Mesendoderm (in vitro differentiated cells): ENCODE measurements around the gene OASL.
"Not testable (repeated sequence)": the region's sequence is repeated elsewhere in the genome, so short reads cannot be mapped to it uniquely, and the experiment has no call there.

Experiments
- DNase-seq: peaks from one replicate; pipeline ENCODE4 v3.0.0; 2013
- H2AK5ac ChIP-seq: 2 replicates; pipeline ENCODE4 v1.6.1; 2013; ENCODE audit warnings: low read length, inconsistent platforms
- H2BK120ac ChIP-seq: 2 replicates; pipeline ENCODE4 v1.6.1; 2013; ENCODE audit warnings: low read depth, mild to moderate bottlenecking, low read length, moderate library complexity, mixed read lengths
- H2BK15ac ChIP-seq: replicated peaks from 2 replicates; pipeline ENCODE4 v1.6.1; 2013; ENCODE audit warnings: low read depth, mild to moderate bottlenecking, moderate library complexity
- H2BK5ac ChIP-seq: 2 replicates; pipeline ENCODE4 v1.6.1; 2013; ENCODE audit warnings: low read length, inconsistent platforms
- H3K18ac ChIP-seq: 2 replicates; pipeline ENCODE4 v1.6.1; 2013; ENCODE audit warnings: mild to moderate bottlenecking, low read length, mixed read lengths
- H3K23ac ChIP-seq: one replicate; pipeline ENCODE4 v1.6.1; 2013; ENCODE audit warnings: low read length
- H3K27ac ChIP-seq: 2 replicates; pipeline ENCODE4 v1.5.1; 2013; ENCODE audit warnings: low read depth, mild to moderate bottlenecking, inconsistent platforms, low read length, moderate library complexity
- H3K27me3 ChIP-seq: 2 replicates; pipeline ENCODE4 v1.6.1; 2013; ENCODE audit warnings: low read length, control low read depth, mild to moderate bottlenecking, inconsistent platforms; ENCODE audit not compliant: insufficient read depth, poor library complexity
- H3K36me3 ChIP-seq: 2 replicates; pipeline ENCODE4 v1.6.1; 2013; ENCODE audit warnings: low read length, inconsistent platforms; ENCODE audit not compliant: control insufficient read depth, insufficient read depth
- H3K4ac ChIP-seq: one replicate; pipeline ENCODE4 v1.6.1; 2013; ENCODE audit warnings: low read depth, mild to moderate bottlenecking, low read length, moderate library complexity
- H3K4me1 ChIP-seq: 2 replicates; pipeline ENCODE4 v1.6.1; 2013; ENCODE audit warnings: low read depth, low read length, inconsistent platforms; ENCODE audit not compliant: control insufficient read depth
- H3K4me2 ChIP-seq: 2 replicates; pipeline ENCODE4 v1.6.1; 2013; ENCODE audit warnings: low read length
- H3K4me3 ChIP-seq: 2 replicates; pipeline ENCODE4 v1.5.1; 2013; ENCODE audit warnings: mild to moderate bottlenecking, low read length
- H3K56ac ChIP-seq: one replicate; pipeline ENCODE4 v1.6.1; 2013; ENCODE audit warnings: low read length
- H3K79me1 ChIP-seq: 2 replicates; pipeline ENCODE4 v1.6.1; 2013; ENCODE audit warnings: low read length, inconsistent platforms
- H3K79me2 ChIP-seq: 2 replicates; pipeline ENCODE4 v1.6.1; 2013; ENCODE audit warnings: mild to moderate bottlenecking, low read length; ENCODE audit not compliant: control insufficient read depth, insufficient read depth
- H3K9ac ChIP-seq: 2 replicates; pipeline ENCODE4 v1.6.1; 2013; ENCODE audit warnings: low read length, inconsistent platforms
- H4K5ac ChIP-seq: one replicate; pipeline ENCODE4 v1.6.1; 2013; ENCODE audit warnings: low read length
- H4K8ac ChIP-seq: one replicate; pipeline ENCODE4 v1.6.1; 2013; ENCODE audit warnings: low read depth, mild to moderate bottlenecking, control low read depth, low read length, moderate library complexity
- whole genome bisulfite sequencing: extraction: QIAGEN DNeasy Blood & Tissue Kit; methylation state at CpG from one replicate; pipeline ENCODE4 v1.1.7; 2013; ENCODE audit warnings: low lambda C conversion rate, missing lambda C conversion rate; ENCODE audit not compliant: insufficient coverage; ENCODE audit errors: extremely low coverage; 5-methylcytosine and 5-hydroxymethylcytosine counted together

OASL gene

GRCh38 chr12:121072147-121072546 lies 33.1 kb upstream of the OASL start:
- no peaks in the 10 kb centered on the region for H3K27me3 ChIP-seq
- no peak overlapping the region for H2BK120ac ChIP-seq
- H3K36me3 ChIP-seq = no peaks in the 10 kb centered on the region
- DNase-seq = no peak
- no peak overlapping the region for H2AK5ac ChIP-seq
- H3K9ac ChIP-seq = no peak overlapping the region
- H3K79me1 ChIP-seq = no peaks in the 10 kb centered on the region
- no CpG with 5 or more reads among the region's 3 CpGs for WGBS
- H3K79me2 ChIP-seq = no peaks in the 10 kb centered on the region
- H3K4me1 ChIP-seq = no peaks in the 10 kb centered on the region
- no peak overlapping the region for H3K23ac ChIP-seq
- no peak overlapping the region for H3K18ac ChIP-seq
- no peak overlapping the region for H3K56ac ChIP-seq
- H2BK5ac ChIP-seq = no peak overlapping the region
- H3K4ac ChIP-seq = no peak overlapping the region
- no peak overlapping the region for H3K4me2 ChIP-seq
- H4K8ac ChIP-seq = no peak overlapping the region
- H4K5ac ChIP-seq = no peak overlapping the region
- no peak overlapping the region for H2BK15ac ChIP-seq
- H3K27ac ChIP-seq = no peak overlapping the region
- H3K4me3 ChIP-seq = no peak overlapping the region

DNA sequence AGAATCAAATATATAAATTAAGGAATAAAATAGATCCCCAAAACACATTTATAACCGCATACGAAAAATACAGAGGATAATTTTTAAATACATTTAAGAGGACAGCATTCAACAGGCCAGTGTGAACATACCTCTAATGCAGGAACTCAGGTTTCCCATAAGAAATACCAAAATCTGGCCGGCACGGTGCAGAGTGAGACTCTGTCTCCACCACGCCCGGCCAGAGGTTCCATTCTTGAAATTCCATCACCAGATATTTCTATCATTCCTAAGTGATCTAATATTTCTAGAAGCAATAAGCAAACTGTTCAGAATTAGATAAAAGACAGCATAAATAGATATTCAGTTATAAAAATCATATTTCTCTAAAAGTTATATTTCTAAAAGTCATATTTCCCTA lies 30.2 kb upstream of the OASL start:
- Histone ChIP-seq H3K79me1 (no peaks in the 10 kb centered on the region), H2BK5ac (no peak overlapping the region), H3K23ac (no peak overlapping the region), H3K4me3 (no peak overlapping the region), H3K9ac (no peak overlapping the region), H3K4ac (no peak overlapping the region), H3K4me1 (no peaks in the 10 kb centered on the region), H3K27me3 (no peaks in the 10 kb centered on the region), H3K36me3 (no peaks in the 10 kb centered on the region), H3K79me2 (no peaks in the 10 kb centered on the region), H3K27ac (no peak overlapping the region), H2BK15ac (no peak overlapping the region), H3K56ac (no peak overlapping the region), H2AK5ac (no peak overlapping the region), H3K4me2 (no peak overlapping the region), H2BK120ac (no peak overlapping the region), H4K5ac (no peak overlapping the region), H4K8ac (no peak overlapping the region), H3K18ac (no peak overlapping the region)
- no CpG with 5 or more reads among the region's 6 CpGs for WGBS
- DNase-seq = no peak

GRCh38 chr12:121065345-121065744 lies 26.3 kb upstream of the OASL start:
- H3K4ac ChIP-seq = no peak overlapping the region
- H3K18ac ChIP-seq = no peak overlapping the region
- no peak overlapping the region for H2BK5ac ChIP-seq
- no peak for DNase-seq
- no peaks in the 10 kb centered on the region for H3K27me3 ChIP-seq
- H2BK120ac ChIP-seq = no peak overlapping the region
- H3K56ac ChIP-seq = no peak overlapping the region
- H3K4me1 ChIP-seq = no peaks in the 10 kb centered on the region
- no peak overlapping the region for H4K8ac ChIP-seq
- H3K4me3 ChIP-seq = no peak overlapping the region
- WGBS = no CpG with 5 or more reads among the region's 2 CpGs
- no peaks in the 10 kb centered on the region for H3K79me1 ChIP-seq
- H3K79me2 ChIP-seq = no peaks in the 10 kb centered on the region
- no peak overlapping the region for H3K27ac ChIP-seq
- no peak overlapping the region for H3K4me2 ChIP-seq
- H4K5ac ChIP-seq = no peak overlapping the region
- H3K23ac ChIP-seq = no peak overlapping the region
- H3K36me3 ChIP-seq = no peaks in the 10 kb centered on the region
- no peak overlapping the region for H2BK15ac ChIP-seq
- H2AK5ac ChIP-seq = no peak overlapping the region
- H3K9ac ChIP-seq = no peak overlapping the region

DNA sequence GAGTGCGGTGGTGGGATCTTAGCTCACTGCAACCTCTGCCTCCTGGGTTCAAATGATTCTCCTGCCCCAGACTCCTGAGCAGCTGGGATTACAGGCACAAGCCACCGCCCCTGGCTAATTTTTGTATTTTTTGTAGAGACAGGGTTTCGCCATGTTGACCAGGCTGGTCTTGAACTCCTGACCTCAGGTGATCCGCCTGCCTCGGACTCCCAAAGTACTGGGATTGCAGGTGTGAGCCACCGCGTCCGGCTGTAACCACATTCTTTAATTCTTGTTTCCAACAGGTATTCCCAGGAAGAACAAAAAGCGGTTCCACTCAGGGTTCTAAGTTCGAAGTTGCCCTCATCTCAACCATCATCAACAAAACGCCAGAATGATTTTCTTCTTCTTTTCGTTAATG lies 25.5 kb upstream of the OASL start:
- not testable (repeated sequence) for H2BK15ac ChIP-seq, H3K56ac ChIP-seq, H3K36me3 ChIP-seq, H3K4ac ChIP-seq, H3K79me2 ChIP-seq, H4K5ac ChIP-seq, H3K4me3 ChIP-seq, H4K8ac ChIP-seq, H3K27ac ChIP-seq, H2BK5ac ChIP-seq, H2BK120ac ChIP-seq, DNase-seq, H3K4me1 ChIP-seq, H3K9ac ChIP-seq, H3K79me1 ChIP-seq, H3K18ac ChIP-seq, H3K27me3 ChIP-seq, H3K23ac ChIP-seq, H2AK5ac ChIP-seq, H3K4me2 ChIP-seq
- no CpG with 5 or more reads among the region's 12 CpGs for WGBS

DNA sequence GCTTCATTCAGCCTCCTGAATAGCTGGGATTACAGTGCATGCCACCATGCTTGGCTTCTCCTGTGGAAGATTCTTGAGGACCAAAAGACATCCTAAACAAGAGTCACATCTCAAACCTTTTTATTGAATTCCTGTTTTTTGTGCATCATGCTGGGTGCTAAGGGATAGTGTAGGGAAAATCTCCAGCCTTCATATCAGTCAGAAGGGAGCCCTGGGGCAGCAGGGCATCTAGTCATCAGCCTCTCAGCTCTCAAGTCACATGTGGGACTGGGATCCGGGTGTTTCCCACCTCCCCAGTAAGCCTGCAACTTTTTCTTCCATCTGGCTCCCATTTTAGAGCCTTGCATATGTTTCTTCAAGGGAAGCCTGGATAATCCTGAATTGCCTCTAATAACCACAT lies 25.1 kb upstream of the OASL start:
- no peaks in the 10 kb centered on the region for H3K79me1 ChIP-seq
- H3K18ac ChIP-seq = no peak overlapping the region
- H2BK15ac ChIP-seq = no peak overlapping the region
- H3K4ac ChIP-seq = no peak overlapping the region
- H3K4me3 ChIP-seq = no peak overlapping the region
- no peaks in the 10 kb centered on the region for H3K36me3 ChIP-seq
- H3K4me1 ChIP-seq = no peaks in the 10 kb centered on the region
- H3K27ac ChIP-seq = no peak overlapping the region
- H4K5ac ChIP-seq = no peak overlapping the region
- no CpG with 5 or more reads among the region's 1 CpG for WGBS
- no peak overlapping the region for H3K9ac ChIP-seq
- no peak overlapping the region for H2BK5ac ChIP-seq
- no peak for DNase-seq
- H3K23ac ChIP-seq = no peak overlapping the region
- no peak overlapping the region for H4K8ac ChIP-seq
- H3K56ac ChIP-seq = no peak overlapping the region
- H3K4me2 ChIP-seq = no peak overlapping the region
- no peaks in the 10 kb centered on the region for H3K27me3 ChIP-seq
- no peak overlapping the region for H2AK5ac ChIP-seq
- H2BK120ac ChIP-seq = no peak overlapping the region
- no peaks in the 10 kb centered on the region for H3K79me2 ChIP-seq

DNA sequence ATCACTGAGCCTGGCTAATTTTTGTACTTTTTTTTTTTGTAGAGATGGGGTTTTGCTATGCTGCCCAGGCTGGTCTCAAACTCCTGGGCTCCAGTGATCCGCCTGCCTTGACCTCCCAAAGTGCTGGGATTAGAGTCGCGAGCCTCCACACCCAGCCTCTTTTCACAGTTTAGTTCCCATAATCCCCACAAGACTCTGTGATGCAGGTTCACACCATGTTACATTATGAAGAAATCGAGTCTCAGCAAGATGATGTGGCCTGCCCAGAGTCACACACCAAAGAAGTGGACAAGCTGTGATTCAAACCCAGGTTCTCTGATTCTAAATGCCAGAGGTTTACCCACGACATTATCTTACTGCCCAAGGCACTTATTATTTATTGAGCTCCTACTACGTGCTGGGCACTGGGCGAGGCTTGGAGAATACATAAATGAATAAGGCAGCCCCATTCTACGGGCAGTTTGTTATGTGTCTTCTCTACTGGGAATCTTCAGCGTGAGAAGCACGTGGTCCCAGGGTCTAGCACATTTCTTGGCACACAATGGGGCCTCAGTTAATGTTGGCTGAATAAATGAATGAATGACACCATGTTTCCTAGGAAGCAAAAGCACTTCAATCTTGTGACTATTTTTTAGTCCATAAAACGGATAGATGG lies 23.5 kb upstream of the OASL start:
- H4K8ac ChIP-seq = no peak overlapping the region
- DNase-seq = no peak
- H3K4me1 ChIP-seq = no peaks in the 10 kb centered on the region
- H3K4me3 ChIP-seq = no peak overlapping the region
- H3K4me2 ChIP-seq = no peak overlapping the region
- H3K27ac ChIP-seq = no peak overlapping the region
- no peak overlapping the region for H4K5ac ChIP-seq
- H3K79me2 ChIP-seq = no peaks in the 10 kb centered on the region
- H3K56ac ChIP-seq = no peak overlapping the region
- H2BK15ac ChIP-seq = no peak overlapping the region
- no peak overlapping the region for H3K18ac ChIP-seq
- H2AK5ac ChIP-seq = no peak overlapping the region
- H3K36me3 ChIP-seq = no peaks in the 10 kb centered on the region
- H2BK120ac ChIP-seq = no peak overlapping the region
- H3K79me1 ChIP-seq = no peaks in the 10 kb centered on the region
- H3K27me3 ChIP-seq = no peaks in the 10 kb centered on the region
- no peak overlapping the region for H3K9ac ChIP-seq
- H2BK5ac ChIP-seq = no peak overlapping the region
- H3K23ac ChIP-seq = no peak overlapping the region
- H3K4ac ChIP-seq = no peak overlapping the region
- no CpG with 5 or more reads among the region's 11 CpGs for WGBS
